Stimulated activated CD8-positive, alpha-beta memory T cell treated with anti-CD3 and anti-CD28 coated beads, Interleukin-4, amount 100 ng/mL, for 1 hour (primary cell): ENCODE data around the gene CFAP65.

ENCODE experiments used
- DNase-seq, 2 donors: peaks; one replicate each; pipeline ENCODE4 v3.0.0-alpha.2; 2020; ENCODE audit warnings: low read depth in 2 of 2, low spot score in 1 of 2

The CFAP65 gene

GRCh38 chr2:218979846-218980734 lies 61.2 kb downstream of the CFAP65 start:
- DNase-seq = peak; percentile 59 to 70

GRCh38 chr2:218975060-218975777 lies 66.1 kb downstream of the CFAP65 start:
- DNase-seq = no peak

- no peak for DNase-seq
Observed at GRCh38 chr2:218970894-218971293, 70.4 kb downstream of the CFAP65 start.

GRCh38 chr2:218964041-218964771 lies 77.1 kb downstream of the CFAP65 start:
- no peak for DNase-seq

- no peak for DNase-seq
Observed at GRCh38 chr2:218963601-218964000, 77.7 kb downstream of the CFAP65 start.

GRCh38 chr2:218962859-218963492 lies 78.3 kb downstream of the CFAP65 start:
- DNase-seq = peak in 1 of 2 donors; percentile 27

- DNase-seq = no peak
Observed at GRCh38 chr2:218961651-218962570, 79.4 kb downstream of the CFAP65 start.

- DNase-seq = no peak
Observed at GRCh38 chr2:218961229-218961628, 80.1 kb downstream of the CFAP65 start.

- no peak for DNase-seq
Observed at GRCh38 chr2:218960309-218961165, 80.8 kb downstream of the CFAP65 start.

- no peak for DNase-seq
Observed at GRCh38 chr2:218959761-218960308, 81.5 kb downstream of the CFAP65 start.

GRCh38 chr2:218959141-218959731 lies 82.1 kb downstream of the CFAP65 start, which contains the start of gene CDK5R2:
Gene CDK5R2 (plus strand): TSS chr2:218959666. CDS start chr2:218959821, 155 bp downstream.
- peak in 1 of 2 donors; percentile 31 for DNase-seq

- no peak for DNase-seq
Observed at GRCh38 chr2:218958276-218958675, 83.0 kb downstream of the CFAP65 start.

- DNase-seq = no peak
Observed at GRCh38 chr2:218957671-218958070, 83.6 kb downstream of the CFAP65 start.

GRCh38 chr2:218956039-218956438 lies 85.3 kb downstream of the CFAP65 start:
- DNase-seq = no peak

GRCh38 chr2:218954541-218955300 lies 86.6 kb downstream of the CFAP65 start:
- DNase-seq = no peak

GRCh38 chr2:218953366-218953954 lies 87.9 kb downstream of the CFAP65 start:
- DNase-seq = no peak
